ENCODE results near the gene APEX1. TPM values are rescaled to one million over a fixed set of nuclear protein-coding genes. Genes with fewer than 3 reads are reported as not detected.

APEX1 gene
- total RNA-seq, 1 experiment from 2014 or later = 340 TPM

- H2BK5ac ChIP-seq (ENCODE audit: insufficient read length, low read length) = no peak overlapping the region
- H3T11ph ChIP-seq (ENCODE audit: low read length) = no peak overlapping the region
- Mint-ChIP-seq H3K4me1 (peaks cover 16 to 21% of the 10 kb centered on the region in 2 experiments), H3K9me3 (peaks cover 4 to 5% of the 10 kb centered on the region in 2 experiments; a peak in 3 of 5 replicates), H3K4me3 (no peak overlapping the region), H3K27me3 (ENCODE audit: low read depth) (no peaks in the 10 kb centered on the region), H3K27ac (peak overlapping the region in 1 of 3 experiments; percentile 10; a peak in 2 of 7 replicates), H3K36me3 (ENCODE audit: insufficient read depth in 1 of 3, low read depth in 3 of 3) (peaks cover 11 to 35% (median 21%) of the 10 kb centered on the region in 3 experiments)
- no peak overlapping the region for H2AFZ ChIP-seq (ENCODE audit: low read length)
- H2BK12ac ChIP-seq (ENCODE audit: insufficient read length, low read depth, low read length) = no peak overlapping the region
- peaks cover 13% of the 10 kb centered on the region; the same call in 1 of the 2 replicates for H3K79me2 ChIP-seq (ENCODE audit: insufficient read depth, low read length)
- H3K9me3 ChIP-seq (ENCODE audit: control insufficient read depth, low read depth, low read length) = no peaks in the 10 kb centered on the region
- H4K5ac ChIP-seq (ENCODE audit: insufficient read length, low read depth, low read length) = no peak overlapping the region
- no peak overlapping the region for H2BK120ac ChIP-seq (ENCODE audit: low read depth, low read length, poor library complexity, severe bottlenecking)
- H4K20me1 ChIP-seq (ENCODE audit: control insufficient read depth, insufficient read depth, insufficient read length) = no peaks in the 10 kb centered on the region
- no peak for DNase-seq
- H2BK15ac ChIP-seq (ENCODE audit: low read depth, low read length) = no peak overlapping the region
- peak overlapping the region; percentile 70 for H3K4me2 ChIP-seq (ENCODE audit: insufficient read depth, insufficient read length, low read length)
- TF ChIP-seq, protein P1, sequence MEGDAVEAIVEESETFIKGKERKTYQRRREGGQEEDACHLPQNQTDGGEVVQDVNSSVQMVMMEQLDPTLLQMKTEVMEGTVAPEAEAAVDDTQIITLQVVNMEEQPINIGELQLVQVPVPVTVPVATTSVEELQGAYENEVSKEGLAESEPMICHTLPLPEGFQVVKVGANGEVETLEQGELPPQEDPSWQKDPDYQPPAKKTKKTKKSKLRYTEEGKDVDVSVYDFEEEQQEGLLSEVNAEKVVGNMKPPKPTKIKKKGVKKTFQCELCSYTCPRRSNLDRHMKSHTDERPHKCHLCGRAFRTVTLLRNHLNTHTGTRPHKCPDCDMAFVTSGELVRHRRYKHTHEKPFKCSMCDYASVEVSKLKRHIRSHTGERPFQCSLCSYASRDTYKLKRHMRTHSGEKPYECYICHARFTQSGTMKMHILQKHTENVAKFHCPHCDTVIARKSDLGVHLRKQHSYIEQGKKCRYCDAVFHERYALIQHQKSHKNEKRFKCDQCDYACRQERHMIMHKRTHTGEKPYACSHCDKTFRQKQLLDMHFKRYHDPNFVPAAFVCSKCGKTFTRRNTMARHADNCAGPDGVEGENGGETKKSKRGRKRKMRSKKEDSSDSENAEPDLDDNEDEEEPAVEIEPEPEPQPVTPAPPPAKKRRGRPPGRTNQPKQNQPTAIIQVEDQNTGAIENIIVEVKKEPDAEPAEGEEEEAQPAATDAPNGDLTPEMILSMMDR (conservative IDR thresholded peaks at IDR 0.05) = no peak
- no peaks in the 10 kb centered on the region for H3K27me3 ChIP-seq (ENCODE audit: insufficient read depth, low read length)
- H3K56ac ChIP-seq (ENCODE audit: insufficient read length, low read depth, low read length) = no peak overlapping the region
- no CpG with 5 or more reads among the region's 13 CpGs for WGBS (ENCODE audit: extremely low coverage, insufficient read length, low lambda C conversion rate)
- H2AK5ac ChIP-seq (ENCODE audit: insufficient read length, low read length) = no peak overlapping the region
- H3K27ac ChIP-seq (ENCODE audit: insufficient read length, low read depth, low read length) = no peak overlapping the region
- H3K23me2 ChIP-seq (ENCODE audit: insufficient read length, low read depth, low read length, poor library complexity, severe bottlenecking) = peaks cover 10% of the 10 kb centered on the region
- H3K23ac ChIP-seq (ENCODE audit: insufficient read length, low read depth, low read length) = no peak overlapping the region
- H3K79me1 ChIP-seq (ENCODE audit: insufficient read depth, low read depth, low read length, poor library complexity, severe bottlenecking) = peaks cover 6% of the 10 kb centered on the region
- no peak overlapping the region for H3K9ac ChIP-seq (ENCODE audit: extremely low read depth, insufficient read length, low read length)
- no peak overlapping the region for H4K91ac ChIP-seq (ENCODE audit: insufficient read length, low read depth, low read length)
- H3K4ac ChIP-seq (ENCODE audit: low read depth, low read length) = no peak overlapping the region
- no peak overlapping the region for H4K8ac ChIP-seq (replicated peaks; ENCODE audit: insufficient read length, low read depth, low read length)
- H3K14ac ChIP-seq (ENCODE audit: insufficient read depth, low read length) = no peak overlapping the region
- H3K18ac ChIP-seq (ENCODE audit: insufficient read length, low read depth, low read length) = no peak overlapping the region
- no peaks in the 10 kb centered on the region; the same call in 1 of the 2 replicates for H3K4me1 ChIP-seq (ENCODE audit: insufficient read depth, low read length)
- H2BK20ac ChIP-seq (ENCODE audit: low read depth, low read length, poor library complexity, severe bottlenecking) = no peak overlapping the region
Measured at GRCh38 chr14:20456971-20457370, 1.9 kb downstream of the APEX1 start.

Data from H9 (cell line).